NCI-H146 (cell line): Measurements from ENCODE around the gene AXL.
"Not testable (repeated sequence)": the region's sequence is repeated elsewhere in the genome, so short reads cannot be mapped to it uniquely, and the experiment has no call there.

Source experiments
- DNase-seq: peaks from one replicate; lab custom pipeline; 2025; lab: John Stamatoyannopoulos, UW

The AXL gene

DNA sequence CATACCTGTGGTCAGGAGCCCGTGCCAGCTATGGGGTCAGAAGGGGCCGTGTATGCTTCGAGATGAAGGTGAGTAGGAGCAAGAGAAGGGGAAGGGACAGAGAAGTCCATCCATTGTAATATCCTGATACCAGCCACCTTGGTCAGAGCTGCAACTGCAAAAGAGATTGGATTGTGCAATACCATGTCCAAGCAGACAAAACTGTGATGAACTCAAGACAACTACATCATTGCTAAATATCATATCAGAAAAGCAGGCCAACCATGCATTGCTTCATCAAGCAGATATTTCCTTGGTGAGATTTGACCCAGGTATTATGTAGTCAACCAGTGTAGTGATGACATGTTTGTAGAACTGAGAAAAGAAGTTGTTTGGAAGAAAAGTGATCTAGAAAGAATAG lies 57.2 kb downstream of the AXL start:
- no peak for DNase-seq

DNA sequence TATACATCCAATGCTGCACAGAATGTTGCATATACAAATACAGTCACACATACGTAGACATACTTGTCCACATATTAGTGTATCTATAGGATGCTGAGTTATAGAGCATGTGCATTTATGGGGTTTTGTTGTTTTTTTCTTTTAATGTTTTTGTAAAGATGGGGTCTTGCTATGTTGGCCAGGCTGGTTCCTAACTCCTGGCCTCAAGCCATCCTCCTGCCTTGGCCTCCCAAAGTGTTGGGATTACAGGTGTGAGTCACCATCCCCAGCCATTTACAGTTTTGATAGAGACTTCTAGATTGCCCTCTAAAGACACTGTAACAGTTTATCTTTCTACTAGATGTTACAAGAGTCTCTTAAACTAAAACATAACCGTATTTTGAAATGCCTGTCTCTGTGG lies 59.5 kb downstream of the AXL start:
- DNase-seq: no peak

DNA sequence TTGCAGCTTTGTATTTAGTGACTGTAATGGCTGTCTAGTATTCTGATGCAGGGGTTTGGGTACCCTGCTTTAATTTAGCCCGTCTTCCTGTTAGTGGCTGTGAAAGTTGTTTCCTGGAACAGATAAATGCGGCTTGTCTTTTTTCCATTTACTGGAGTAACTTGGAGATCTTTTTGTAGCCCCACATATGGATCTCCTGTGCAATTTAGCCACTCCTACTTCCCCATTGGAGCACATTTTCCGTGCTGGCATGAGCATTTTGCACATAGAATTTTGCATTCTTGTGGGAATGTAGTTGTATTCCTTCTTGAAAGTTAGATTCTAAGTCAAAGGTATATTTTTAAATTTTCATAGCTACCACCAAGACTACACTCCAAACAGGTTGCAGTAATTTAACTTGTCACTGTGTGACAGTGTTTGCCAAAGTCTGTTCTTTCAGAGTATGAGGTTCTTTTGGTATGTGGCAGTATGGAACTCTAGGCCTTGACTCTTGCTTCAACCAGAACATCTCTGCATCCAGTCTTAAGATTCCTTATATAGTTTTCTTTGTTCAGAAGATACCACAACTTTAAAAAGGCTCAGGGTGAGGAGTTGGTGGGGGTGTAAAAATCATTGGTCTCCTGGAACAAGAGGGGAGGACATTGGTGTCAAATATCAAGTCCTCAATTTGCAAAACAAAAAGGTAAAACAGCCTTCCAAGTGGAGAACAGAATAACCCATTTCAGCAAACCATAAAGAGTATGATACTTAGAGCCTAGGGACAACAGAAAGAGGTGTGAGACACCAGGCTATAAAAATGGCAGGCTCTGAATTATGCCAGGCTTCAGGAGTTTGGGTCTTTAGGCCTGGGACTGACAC lies 69.9 kb downstream of the AXL start:
- DNase-seq: no peak

DNA sequence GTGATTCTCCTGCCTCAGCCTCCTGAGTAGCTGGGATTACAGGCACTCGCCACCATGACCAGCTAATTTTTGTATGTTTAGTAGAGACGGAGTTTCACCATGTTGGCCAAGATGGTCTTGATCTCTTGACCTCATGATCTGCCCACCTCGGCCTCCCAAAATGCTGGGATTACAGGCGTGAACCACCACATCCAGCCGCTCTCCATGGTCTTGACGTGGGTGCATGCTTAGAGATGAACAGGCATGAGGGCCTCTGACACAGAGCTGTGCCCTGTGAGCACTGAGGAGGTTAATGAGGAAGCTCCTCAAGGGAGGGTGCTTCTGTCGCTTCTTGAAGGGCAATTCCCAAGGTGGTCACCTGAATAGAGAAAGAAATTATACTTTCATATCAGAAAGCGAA lies 70.8 kb downstream of the AXL start:
- DNase-seq: not testable (repeated sequence)

DNA sequence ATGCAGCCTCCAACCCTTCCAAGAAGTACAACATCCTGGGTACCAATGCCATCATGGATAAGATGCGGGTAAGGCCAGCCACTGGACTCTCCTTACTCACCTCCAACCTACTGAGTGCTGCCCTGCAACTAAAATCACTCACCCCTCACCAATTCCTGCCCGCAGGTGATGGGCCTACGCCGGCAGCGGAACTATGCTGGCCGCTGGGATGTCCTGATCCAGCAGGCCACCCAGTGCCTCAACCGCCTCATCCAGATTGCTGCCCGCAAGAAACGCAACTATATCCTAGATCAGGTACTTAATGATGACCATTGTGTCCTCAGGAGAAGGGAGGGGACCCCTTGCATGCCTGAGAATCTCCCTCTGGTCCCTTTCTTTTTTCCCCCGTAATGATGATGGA lies 75.4 kb downstream of the AXL start:
- no peak for DNase-seq

DNA sequence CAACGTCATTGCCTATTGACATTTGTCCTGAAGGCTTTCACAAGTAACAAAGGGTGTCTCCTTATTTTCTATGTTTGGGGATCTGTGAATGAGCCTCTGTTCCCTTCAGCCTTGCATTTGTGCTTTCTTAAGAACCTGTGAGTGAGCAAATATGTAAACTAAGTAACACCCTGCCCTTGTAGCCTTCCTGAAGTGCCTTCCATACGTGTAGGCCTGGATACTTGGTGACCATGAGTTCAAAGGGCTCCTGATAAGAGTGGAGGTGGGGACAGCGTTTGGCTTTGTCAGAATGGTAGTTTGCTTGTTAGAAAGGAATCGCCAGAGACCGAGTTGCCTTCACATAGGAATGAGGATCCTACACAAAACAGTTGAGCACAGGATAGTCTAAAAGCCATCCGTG lies 76.5 kb downstream of the AXL start:
- DNase-seq: no peak

DNA sequence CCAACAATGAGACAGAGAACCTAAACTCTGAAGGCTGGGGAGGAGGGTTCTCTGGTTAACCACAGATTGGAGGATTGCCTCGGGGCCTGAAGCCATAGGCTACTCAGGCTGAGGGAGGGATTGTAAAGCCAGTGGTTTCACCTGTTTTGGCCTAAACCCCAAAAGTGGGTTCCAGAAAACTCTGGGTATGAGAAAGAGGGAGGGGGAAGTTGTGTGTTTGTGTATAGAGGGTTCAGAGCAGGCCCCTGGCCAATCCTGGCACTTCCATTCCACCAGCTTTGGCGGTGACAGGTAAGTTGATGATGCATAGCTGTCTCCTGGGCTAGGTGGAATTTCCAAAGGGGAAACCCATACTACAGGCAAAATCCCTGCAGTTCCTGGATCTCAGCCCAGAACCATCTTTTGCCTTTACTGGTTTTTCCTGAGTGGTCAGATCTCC lies 77.4 kb downstream of the AXL start:
- no peak for DNase-seq

DNA sequence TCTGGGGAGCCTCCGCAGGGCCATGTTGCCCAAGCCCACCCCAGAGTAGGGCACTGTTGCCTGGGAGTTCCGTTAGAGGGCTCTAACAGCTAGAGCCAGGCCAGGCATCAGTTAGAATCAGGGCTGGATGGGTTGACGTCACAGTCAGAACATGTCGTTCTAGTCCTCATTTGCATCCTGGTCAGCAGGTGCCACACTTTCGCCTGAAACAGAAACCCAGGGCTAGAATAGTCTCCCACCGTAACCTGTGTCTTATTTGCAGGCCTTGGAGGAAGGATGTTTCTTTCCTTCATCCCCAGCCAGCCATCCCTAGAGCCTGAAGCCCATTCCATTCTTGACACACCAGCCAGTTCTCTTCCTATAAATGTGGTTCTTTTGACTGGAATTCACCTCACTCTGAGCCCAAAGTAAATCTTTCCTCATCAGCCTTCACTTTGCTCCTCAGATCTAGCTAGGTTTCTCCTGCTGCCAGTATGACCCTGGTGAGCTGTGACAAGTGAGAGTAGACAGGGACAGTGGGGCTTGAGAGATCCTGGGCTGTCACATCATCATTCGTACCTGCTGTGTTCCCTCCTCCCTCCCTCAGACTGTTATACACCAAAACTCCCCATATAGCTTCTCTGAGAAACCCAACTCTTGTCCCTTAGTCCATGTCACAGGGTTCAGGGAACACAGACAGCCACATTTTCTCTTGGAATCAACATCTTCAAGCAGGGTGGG lies 78.8 kb downstream of the AXL start:
- no peak for DNase-seq

DNA sequence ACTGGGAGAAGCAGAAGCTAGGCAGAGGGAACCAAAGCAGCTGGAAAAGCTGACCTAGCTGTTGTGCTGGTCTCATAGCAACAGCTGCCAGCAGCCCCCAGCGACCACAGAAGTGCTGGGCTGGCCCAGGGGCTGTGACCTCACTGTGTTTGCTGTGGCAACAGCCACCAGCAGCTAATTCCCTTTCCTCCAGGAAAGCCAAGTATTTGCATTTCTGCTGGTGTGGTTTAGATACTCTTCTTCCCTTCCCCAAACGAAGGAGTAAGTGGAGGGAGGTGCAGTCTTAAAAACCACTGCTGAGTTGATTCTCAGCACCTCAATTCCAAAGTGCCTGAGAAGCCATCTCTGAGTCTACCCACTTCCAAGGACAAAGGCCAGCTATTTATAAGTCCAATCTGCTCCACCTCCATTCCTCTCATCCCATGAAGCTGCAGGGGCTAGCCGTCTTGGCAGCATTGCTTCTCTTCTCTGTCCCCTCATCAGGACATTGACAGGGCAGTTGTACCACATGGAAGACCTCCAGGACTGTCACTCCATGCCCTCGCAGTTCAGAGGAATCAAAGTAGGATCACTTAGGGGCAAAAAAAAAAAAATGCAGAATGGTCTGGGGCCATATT lies 79.4 kb downstream of the AXL start:
- no peak for DNase-seq

DNA sequence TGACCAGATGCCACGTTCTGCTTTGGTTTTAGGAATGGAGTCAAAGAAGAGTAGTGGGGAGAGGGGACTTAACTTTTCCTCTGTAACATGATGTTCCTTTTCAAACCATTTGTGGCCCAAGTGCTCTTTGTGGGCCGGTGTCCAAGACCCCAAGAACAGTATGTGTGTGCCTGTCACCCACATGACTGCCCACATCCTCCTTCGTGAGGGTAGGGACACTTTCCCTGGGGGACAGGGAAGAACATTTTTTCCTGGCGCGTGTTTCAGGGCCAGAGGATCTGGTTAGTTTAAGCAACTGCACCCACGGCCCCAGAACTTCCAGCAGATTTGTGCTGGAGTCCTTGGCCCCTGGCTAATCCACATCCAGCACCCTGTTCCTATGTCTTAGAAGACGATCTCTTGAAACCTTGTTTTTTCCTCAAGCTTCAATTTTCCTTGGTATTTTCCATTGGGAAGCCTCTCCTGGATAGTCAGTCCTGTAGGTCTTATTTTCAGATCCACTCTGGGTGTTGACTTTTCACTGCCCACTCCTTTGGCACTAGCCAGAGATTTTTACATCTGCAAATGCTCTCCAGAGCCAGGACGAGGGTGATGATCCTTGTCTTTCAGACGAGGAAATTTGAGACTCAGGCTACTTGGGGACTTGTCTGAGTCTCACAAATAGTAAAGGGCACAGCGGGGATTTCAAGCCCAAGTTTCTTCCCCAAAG lies 80.2 kb downstream of the AXL start:
- DNase-seq: no peak

DNA sequence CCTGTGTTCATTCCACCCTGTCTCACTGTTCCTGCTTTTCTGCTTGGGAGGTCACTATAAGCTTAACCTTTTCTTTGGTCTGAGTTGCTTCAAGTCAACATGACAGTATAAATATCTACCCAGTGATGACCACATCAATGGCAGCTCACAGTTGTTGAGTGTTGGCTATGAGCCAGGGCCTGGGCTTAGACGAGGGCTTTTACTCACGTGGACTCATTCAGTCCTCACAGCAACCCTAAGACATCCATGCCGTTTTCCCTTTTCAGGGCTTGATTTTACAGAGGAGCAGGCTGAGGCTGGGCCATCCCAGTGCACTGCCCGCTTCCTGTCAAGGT lies 80.7 kb downstream of the AXL start:
- no peak for DNase-seq

DNA sequence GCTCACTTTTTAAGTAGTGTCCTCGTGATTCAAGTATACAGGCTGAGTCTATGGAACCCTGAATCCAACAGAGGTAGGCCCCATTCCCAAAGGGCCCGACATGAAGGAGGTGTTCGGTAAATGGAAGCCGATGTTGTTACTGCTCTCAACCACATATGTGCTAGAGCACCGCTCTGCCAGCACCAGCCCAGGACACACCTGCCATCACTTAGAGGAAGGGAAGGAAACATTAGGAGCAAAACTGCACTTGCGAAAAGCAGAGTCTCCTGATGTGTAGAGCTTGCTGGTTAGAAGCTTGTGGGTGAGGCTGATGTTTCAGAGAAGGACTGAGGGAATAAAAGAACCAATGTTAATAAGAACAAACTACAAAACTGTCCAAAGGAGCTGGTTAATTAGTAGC lies 81.5 kb downstream of the AXL start:
- no peak for DNase-seq

DNA sequence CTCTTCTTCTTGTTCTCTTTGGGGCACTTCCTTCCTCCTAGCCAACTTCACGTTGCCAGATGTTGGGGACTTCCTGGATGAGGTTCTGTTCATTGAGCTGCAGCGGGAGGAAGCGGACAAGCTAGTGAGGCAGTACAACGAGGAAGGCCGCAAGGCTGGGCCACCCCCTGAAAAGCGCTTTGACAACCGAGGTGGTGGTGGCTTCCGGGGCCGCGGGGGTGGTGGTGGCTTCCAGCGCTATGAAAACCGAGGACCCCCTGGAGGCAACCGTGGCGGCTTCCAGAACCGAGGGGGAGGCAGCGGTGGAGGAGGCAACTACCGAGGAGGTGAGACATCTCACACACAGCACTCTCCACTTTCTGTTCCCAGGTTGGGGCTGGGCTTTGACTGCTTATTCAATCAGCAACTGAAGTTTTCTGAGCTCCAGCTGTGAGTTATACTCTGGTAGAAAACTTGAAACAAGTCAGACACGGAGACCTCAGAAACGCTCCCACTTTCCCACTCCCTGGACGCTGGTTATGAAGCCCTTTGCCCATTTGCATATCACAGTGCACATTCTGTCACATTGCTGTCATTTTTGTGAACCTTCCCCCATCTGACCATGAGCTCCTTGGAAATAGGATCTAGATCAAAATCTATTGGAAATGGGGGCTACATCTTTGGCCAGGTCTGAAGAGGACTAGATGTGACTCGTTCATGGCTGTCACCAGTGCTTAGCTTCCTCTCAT lies 83.8 kb downstream of the AXL start:
- DNase-seq: no peak

DNA sequence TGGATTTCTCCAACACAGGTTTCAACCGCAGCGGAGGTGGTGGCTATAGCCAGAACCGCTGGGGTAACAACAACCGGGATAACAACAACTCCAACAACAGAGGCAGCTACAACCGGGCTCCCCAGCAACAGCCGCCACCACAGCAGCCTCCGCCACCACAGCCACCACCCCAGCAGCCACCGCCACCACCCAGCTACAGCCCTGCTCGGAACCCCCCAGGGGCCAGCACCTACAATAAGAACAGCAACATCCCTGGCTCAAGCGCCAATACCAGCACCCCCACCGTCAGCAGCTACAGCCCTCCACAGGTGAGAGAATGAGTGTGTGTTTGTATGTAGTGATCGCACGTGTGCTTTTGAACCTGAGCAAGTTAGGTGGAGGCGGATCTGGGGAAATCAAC lies 84.9 kb downstream of the AXL start:
- no peak for DNase-seq

DNA sequence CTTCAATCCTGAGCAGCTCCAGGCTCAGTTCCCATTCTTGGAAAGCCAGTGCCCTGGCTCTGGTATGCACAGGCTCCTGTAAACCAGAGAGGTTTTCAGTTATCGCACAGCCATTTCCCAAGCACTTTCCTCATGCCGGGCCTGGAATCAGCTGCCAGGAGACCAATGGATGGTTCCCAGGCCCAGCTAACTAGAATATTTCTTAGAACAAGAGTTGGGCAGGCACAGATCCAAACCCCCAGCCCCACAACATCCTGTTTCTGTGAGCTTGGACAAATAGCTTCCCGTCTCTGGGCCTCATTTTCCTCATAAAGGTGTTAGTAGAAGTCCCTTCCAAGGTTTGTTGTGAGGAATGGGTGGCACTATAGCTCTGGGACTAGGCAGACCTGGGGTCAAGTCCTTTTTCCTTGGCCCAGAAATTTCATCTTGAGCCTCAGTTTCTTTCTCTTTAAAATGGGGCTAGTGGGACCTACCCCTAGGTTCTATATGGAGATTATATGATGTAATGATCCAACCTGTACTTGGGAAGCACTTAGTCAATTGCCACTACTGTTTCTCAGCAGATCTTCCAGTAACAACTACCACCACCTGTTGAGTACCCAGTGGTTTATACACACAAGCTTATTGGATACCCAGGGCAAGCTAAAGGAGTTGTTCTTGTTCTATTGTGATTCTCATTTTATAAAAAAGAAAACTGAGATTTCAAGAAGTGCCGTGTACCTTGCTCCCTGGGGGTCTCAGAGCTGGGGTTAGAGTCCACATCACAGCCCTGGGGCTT lies 85.9 kb downstream of the AXL start:
- no peak for DNase-seq

DNA sequence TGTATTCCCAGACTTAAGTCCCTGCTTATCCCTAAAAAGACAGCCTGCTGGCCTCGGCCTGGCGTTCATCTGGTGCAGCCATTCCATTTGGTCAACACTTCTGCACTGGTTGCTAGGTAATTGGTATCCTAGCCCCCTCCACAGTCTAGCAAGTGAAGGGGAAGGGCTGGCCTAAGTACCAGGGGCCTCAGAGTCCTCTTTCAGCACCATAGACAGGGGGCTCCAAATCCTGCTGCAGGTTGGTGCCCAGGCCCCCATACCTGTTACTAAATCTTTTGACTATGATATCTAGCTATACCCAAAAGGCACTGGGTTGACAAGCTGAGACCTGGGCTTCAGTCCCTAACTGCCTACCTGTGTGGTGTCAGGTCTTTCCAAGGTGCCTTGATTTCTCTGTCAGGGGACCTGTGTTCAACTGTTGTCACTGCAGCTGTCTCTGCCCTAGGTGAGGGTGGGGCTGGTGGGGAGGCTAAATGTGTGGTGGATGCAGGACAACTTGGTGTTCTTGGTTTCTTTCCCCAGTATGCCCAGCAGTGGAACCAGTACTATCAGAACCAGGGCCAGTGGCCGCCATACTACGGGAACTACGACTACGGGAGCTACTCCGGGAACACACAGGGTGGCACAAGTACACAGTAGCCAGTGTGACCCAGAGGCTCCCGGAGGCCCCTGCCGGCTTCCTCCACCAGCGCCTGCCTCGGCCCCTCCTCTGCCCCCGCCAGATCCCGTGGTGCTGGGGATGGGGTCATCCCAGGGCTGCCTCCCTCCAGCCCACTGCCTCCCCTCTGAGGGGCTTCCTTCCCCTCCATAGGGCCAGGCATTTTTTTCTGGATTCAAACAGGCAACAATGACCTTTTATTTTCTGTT lies 87.1 kb downstream of the AXL start:
- no peak for DNase-seq

DNA sequence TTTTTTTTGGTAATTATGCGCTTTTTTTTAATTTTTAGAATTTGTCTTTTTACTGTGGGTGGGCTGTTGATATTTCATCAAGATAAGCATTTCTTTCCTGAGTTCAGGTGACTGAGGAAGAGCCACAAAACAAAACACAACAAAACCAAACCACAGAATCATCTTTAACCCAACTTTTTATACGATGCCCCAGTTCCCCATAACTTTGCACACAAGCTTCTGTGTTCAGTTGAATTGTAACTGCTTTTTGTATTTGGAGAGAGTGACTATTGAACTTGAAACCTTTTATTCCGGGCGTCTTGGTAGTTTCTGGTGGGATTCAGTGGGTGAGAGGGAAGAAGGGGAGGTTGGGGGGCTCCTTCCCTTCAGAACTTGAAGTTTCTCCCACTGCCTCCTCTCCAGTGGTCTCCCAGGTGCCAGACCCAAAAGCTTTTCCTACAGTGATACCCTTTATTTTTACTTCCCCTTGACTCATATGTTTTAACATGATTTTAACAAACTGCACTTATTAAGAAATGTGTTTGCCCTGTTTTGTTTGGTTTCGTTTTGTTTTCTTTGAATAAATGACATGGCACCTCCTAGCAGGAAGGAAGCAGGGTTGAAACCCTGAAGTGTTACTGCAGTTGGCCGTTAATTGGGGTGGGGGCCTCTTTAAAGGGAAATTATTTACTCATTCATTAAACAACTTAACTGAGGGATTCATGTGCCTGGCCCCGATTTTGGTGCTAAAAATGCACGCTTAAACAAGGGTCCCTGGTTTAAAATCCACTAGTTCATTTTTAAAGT lies 88.3 kb downstream of the AXL start:
- no peak for DNase-seq

DNA sequence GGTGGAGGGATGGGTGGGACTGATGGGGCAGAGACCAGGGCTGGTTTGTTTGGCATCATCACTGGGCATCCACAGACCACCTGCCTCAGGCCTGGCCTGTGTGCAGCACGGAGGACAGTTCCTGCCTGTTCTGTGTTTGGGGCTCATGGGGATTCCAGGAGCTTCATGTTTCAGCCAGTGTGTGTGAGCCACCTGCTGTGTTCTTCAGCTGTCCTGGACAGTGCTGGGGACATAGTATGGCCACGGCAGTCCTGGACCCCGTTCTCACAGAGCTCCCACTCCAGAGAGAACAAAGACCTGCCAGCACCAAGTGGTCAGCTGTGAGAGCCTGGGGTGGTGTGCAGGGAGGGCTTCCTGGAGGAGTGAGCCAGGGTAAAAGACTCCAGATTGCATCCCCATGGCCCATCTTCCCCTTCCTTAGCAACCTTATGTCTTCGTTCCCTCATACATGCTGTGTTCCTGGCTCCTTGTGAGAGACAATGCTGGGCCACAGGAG lies 89.0 kb downstream of the AXL start:
- DNase-seq: no peak
